ENCODE results near the gene SLX4.

DNA sequence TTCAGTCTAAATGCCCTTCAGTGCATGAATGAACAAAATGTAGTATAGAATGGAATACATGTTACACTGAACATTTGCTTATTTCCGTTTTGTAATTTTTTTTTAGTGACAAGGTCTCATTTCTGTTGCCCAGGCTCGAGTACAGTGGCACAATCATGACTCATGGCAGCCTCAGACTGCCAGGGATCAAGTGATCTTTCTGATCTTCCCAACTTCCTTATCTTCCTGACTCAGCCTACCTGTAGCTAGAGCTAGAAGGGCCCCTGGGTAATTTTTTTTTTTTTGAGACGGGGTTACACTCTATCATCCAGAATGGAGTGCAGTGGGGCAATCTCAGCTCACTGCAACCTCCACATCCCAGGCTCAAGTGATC is 7.3 kb upstream of the SLX4 start:
- TF ChIP-seq POLR2A (IDR thresholded peaks at IDR 0.05; ENCODE audit: low read depth, low read length) (no peak), POLR2AphosphoS5 (IDR thresholded peaks at IDR 0.05; ENCODE audit: low read depth, low read length) (no peak), TAF1 (IDR thresholded peaks at IDR 0.05; ENCODE audit: borderline replicate concordance, low read depth, low read length) (no peak)

Measured in GM12892 (cell line).